EH (cell line): Measurements from ENCODE around the gene STK11.
A peak's percentile ranks its signal among the peaks of the same experiment; 100 is the strongest.

ENCODE experiments used
- DNase-seq: peaks from one replicate; pipeline ENCODE4 v3.0.0-alpha.2; 2015; ENCODE audit warnings: low read depth

STK11 gene

DNA sequence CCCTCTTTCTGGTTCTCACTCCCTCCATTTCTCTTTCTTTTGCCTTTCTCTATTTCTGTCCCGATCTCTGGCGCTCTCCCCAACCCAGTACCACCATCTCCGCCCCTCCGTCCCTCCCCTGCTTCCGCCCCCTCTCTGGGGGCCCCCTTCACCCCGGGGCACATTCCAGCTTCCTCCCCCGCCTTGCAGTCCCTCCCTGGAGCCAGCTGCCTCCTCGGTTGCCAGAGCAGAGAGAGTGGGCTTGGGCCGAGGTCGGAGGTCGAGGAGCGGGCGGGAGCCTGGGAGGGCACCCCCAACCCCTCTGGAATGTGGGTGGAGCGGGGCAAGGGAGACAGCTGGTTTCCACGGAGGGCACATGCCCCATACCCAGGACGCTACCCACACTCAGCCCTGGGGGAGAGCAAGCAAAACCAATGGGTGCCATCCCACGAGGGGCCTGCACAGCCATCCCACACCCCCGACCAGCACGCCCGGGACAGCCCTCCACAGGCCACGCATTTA is 57.1 kb downstream of the STK11 start:
- DNase-seq = peak; percentile 63

DNA sequence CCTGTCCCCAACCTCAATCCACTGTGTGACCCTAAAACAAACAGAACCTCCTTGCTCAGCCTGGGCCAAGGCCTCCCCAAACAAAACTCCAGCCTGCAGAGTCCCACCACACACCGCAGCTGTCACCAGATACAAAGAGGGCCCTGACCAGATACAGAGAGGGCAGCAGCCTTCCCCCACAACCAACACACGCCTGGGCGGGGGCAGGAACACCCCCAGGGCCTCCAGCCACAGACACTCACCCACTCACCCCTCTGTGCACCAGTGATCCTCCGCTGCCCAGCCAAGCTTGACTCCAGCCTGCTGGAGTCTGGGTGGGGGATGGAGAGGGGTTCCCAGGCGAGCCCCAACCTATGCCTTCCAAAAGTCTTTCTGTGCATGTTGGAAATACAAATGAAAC is 57.6 kb downstream of the STK11 start:
- no peak for DNase-seq

DNA sequence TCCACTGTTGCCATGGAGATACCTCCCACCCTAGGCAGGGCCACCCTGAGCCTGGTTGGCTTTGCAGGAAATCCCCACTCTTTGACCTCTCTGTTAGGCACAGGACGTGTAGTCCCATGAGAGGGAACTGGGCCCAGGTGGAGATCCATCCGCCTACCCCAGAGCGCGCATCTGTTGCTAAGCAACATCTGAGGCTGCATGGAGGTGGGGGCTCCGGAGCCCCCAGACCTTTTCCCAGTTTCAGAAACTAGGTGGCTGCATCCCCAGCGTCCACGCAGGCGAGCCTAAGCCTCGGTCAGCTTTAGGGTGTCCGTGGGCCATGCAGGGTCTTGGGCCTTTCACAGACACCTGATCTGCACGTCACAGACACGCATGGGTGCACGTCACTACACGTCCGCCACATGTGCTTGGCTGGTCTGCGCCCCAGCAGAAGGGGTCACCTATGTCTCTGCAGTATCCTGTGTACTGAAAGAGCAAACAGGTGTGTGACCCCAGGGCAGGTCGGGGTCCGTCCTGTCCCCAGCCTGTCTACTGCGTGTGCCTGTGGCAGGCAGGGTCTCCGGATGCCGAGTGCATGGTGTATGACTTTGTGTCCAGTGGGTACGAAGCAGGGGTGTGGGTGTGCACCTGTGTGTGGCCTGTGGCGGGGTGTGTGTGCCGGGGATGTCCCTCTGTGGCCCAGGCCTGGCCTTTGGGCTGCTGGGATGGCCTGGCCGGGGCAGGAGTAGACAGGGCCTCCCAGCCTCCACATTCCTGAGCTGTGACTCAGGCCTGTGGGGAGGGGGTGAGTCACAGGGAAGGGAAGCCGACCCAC is 59.4 kb downstream of the STK11 start:
- peak; percentile 95 for DNase-seq

DNA sequence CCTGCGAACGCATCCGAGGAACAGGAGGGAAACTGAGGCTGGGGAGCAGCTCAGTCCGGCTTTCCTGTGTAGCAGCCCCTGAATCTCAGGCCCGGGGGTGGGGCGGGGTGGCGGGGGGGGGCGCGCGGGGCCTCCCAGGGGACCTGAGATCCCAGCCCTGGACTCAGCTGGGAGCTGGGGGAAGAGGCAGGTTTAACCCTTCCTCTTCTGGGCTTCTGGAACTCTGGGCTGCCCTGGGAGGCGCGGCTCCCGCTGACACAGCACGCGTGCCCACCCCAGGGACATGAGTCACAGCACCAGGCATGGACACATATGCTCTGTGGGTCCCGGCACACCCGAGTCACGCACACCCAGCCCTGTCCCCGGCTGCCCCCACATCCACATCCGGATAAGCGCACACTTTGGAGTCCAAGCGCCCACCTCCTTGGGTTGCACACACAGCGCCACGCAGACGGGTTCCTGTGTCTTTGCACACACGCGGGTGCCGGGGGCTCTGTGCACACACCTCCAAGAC is 60.1 kb downstream of the STK11 start:
- DNase-seq = peak; percentile 96

DNA sequence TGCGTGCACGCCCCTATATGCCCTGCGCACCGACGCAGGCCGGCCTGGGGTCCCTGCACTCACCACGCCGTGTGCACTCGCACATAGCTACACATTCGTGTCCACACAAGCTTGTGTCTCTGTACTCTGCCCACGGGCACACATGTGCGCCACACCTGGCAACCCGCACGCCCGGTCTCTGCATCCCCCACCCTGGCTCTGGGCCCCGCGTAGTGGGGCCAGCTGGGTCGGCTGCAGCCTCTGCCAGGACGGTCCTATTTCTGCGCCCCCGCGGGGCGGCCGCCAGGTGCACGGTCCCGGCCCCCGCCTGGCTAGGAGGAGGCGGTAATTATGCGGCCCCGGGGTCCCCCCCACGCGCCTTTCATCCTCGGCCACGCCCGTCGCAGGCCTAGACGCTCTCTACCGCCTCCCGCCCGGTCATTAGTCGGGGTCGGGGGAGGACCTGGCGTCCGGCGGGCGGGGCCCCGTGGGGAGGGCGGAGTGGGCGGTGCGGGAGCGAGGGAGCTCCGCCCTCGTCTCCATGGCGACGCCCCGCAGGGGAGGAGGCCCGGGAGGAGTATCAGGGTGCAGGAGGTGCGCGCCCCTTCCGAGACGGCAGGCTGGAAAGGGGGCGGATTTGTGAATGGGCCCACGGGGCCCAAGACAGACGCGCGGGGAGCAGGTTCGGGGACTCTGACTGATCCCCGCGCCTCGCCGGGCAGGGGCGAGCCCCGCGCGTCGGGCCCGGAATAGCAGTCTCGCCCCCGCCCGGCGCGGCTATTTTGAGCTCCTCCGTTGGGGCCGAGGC is 60.7 kb downstream of the STK11 start:
- peak; percentile 90 for DNase-seq

DNA sequence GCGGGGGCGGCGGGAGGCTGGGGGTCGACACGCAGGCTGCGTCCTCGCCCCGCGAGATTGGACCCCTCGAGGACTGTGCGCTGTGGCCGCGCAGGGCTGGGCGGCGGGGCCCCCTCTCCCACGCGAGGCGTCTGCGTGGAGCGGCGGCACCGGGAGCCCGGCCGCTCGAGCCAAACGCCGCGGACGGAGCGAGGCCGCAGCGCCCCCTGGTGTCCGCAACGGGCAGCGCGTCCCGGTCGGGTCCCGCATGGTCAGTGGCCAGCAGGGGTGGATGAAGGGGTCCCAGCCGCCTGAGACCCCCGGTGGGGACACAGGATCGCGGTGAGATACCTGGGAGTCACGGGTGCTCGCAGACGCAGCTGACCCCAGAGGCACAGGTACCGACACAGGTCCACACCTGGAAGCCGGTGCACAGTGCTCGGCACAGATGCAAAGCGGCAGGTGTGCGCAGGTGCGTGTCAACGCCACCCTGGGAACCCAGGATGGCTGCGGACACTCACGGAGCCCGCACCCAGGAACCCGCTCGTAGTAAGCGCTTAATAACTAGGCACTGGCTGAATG is 61.4 kb downstream of the STK11 start:
- DNase-seq = no peak

DNA sequence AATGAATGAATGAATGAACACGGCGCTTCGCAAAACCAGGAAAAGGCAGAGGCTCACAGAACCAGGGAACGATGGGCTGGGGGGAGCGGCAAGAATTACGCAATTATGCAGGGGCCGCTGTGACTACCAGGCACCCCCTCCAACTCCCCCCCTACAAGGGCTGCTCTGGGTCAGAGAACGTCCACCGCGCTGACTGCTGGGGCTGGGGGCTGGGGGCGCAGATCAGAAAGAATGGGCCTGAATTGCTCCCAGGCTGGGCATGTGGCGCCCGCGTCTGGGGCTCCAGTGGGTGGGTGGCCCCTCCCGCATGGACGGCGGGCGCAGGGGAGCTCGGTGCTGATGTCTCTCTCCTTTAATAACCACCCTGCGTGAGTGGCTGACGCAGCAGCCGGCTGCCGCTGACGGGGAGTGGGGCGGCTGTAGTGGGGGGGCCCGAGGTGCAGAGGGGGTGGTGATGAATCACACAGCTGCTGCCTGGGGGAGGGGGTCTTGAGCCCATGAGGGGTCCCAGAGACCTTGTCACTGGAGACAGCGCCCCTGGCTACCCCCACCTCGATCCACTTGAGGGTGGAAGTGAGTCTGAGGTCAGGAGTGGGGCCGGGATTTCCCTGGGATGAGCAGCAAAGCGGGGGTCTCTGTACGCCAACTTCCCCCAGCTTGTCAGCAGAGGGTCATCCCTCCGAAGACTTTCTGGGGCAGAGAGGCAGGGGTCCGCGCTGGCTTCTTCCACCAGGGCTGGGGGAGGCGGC is 62.1 kb downstream of the STK11 start:
- no peak for DNase-seq

DNA sequence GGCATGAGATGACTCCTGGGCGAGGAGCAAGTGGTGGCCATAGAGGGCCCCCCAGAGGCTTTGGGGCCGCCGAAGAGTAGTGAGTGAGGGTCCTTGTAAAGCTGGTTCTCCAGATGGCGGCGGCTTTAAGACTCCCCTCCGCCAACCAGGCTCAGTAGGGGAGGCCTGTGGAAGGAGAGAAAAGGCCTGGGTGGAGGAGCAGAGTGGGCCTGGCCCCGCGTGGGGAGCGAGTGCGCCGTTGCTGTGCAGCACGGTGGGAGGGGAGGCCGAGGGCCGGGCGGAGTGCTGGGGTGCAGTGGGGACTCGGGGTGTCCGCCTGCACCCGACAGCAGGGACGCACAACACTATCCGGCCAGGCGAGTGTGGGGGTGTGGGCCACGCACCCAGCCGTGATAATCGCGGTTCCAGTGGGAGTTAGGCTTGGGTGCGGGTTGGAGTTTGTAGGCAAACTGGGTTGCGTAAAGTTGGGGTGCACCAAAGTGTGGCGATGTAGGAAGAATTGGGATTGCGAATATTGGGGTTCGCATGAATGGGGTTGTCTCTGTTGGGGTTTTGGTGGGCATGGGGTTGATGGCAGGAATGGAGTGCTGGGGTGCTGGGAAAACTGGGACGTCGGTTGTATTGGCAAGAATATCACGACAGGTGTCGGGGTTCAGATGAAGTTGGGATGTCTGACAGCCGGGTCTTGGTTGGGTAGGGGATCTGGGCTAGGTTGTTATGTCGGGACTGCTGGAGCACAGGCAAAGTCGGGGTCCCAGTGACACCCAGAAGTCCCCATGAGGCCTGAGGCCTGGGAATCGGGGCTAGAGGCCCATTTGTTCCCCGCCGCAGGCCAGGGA is 62.9 kb downstream of the STK11 start:
- DNase-seq = no peak

DNA sequence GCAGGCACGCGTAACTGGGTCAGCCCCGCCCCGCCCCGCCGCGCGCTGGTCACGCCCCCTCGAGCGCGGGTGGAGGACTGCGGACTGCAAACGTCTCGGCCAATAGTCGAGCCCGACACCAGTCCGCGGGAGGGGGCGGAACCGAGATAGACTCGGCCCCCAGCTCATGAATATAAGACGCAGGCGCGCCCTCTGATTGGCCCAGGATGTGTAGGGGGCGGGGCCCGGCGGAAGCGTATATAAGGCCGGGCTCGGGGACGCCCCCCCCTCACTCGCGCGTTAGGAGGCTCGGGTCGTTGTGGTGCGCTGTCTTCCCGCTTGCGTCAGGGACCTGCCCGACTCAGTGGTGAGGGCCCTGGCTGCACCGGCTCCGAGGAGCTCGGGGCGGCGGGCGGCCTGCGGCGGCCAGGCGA is 63.5 kb downstream of the STK11 start, which contains the start of gene CIRBP:
CIRBP (plus strand) TSS at position 268 of the 413 bp plus-strand sequence. CDS start 1,602 bp downstream, outside the sequence.
- DNase-seq = peak; percentile 99

DNA sequence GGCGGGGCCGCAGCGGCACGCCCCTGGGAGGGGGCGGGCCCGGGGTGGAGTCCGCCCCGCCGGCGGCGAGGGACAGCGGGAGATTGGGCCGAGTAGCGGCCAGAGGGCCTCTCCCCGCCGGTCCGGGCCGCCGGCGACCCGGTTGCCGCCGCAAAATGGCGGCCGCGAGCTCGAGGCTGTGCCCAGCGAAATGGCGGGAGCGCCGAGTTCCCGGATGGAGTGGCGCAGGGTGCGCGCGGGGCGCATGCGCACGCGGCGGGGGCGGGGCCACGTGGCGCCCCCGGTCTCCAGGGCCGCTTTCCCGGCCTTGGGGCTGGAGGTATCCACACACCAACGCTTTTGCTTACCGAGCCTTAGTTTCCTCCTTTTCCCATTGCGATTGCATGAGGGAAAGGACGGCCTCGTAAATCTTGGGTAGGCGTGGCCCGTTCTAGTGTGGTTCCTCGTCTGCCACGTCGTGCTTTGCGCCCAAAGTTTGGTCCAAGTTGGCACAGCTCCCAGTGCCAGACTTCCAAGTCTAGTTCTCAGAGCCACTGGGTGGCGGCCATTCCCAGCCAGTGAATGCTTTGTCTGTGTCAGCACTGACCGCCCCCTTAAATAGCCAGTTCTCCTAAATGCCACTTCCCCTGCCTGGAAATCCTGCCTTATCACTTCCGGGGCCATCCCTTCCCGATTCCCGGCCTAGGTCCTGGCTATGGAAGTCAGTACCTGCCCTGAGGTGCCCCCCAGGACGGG is 64.1 kb downstream of the STK11 start:
- peak; percentile 92 for DNase-seq

DNA sequence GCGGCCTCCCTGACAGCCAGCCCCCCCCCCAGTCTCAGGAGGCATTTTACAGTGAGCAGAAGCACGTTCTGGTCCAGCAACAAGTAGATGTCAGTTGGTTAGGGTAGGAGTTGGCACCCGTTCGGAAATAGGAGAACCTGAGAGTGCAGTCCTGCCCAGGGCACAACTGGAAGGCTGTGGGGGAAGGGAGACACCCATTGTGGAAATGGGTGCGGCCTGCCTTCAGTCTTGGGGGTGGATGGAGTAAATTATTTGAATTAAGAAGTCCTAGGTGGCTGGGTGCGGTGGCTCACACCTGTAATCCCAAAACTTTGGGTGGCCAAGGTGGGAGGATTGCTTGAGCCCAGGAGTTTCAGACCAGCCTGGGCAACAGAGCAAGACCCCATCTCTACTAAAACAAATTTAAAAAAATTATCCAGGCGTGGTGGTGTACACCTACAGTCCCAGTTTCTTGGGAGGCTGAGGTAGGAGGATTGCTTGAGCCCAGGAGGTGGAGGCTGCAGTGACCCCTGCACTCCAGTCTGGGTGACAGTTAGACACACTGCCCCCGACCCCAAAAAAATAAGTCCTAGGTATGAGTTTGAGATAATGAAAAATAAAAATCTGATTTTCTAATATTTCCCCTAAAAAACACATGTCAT is 64.8 kb downstream of the STK11 start:
- no peak for DNase-seq

DNA sequence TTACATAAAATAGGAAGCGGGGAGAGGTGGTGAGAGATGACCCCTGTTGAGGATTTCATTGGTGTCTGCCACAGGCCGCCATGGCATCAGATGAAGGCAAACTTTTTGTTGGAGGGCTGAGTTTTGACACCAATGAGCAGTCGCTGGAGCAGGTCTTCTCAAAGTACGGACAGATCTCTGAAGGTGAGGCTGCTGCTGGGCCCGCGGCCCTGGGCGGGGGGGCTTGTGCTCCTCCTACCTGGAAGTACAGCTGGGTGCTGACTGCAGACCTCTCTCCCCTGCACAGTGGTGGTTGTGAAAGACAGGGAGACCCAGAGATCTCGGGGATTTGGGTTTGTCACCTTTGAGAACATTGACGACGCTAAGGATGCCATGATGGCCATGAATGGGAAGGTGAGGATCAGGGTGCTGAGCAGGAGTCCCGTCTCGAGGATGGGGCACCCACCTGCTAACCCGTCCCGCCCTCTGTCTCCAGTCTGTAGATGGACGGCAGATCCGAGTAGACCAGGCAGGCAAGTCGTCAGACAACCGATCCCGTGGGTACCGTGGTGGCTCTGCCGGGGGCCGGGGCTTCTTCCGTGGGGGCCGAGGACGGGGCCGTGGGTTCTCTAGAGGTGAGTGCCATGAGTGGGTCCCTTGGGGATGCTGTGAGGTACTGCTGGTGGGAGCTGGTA is 65.4 kb downstream of the STK11 start:
- no peak for DNase-seq

DNA sequence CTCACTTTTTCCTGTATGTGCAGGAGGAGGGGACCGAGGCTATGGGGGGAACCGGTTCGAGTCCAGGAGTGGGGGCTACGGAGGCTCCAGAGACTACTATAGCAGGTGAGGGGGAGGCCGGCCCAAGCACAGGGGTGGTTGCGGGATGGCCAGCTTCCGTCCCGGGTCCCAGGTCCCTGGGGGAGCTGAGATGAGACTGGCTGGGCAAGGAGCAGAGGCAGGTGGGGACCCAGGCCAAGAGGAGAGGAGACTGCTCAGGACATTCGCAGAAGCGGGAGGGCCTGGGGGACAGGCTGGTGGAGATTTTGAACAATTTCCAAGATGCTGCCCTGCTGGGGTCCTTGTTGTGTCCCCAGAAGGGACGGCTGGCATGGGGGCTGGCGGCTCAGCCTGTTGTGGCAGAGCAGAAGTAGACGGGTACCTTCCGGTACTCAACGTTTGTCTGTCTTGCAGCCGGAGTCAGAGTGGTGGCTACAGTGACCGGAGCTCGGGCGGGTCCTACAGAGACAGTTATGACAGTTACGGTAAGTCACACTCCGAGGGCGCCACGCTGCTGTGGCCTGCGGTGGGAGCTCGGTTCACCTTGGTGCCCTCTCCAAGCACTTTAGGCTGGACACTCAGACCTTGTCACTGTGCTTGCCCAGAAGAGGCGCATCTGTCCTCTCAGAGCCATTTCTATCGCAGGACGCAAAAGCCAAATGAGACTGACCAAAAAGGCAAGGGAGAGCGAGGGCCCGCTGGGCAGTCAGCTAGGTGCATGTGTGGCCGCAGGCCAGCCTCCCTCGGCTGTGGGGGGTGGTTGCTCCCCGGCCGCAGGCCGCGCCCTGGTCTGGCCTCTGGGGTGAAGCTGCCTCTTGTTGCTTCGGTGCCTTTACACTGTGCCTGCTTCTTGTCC is 66.2 kb downstream of the STK11 start:
- DNase-seq = no peak

DNA sequence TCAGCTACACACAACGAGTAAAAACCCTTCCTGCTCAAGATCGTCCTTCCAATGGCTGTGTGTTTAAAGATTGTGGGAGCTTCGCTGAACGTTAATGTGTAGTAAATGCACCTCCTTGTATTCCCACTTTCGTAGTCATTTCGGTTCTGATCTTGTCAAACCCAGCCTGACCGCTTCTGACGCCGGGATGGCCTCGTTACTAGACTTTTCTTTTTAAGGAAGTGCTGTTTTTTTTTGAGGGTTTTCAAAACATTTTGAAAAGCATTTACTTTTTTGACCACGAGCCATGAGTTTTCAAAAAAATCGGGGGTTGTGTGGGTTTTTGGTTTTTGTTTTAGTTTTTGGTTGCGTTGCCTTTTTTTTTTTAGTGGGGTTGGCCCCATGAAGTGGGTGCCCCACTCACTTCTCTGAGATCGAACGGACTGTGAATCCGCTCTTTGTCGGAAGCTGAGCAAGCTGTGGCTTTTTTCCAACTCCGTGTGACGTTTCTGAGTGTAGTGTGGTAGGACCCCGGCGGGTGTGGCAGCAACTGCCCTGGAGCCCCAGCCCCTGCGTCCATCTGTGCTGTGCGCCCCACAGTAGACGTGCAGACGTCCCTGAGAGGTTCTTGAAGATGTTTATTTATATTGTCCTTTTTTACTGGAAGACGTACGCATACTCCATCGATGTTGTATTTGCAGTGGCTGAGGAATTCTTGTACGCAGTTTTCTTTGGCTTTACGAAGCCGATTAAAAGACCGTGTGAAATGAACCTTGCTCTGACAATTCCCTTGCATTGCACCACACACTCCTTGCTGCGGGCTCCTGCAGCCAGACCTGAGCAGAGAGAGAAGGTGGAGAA is 67.1 kb downstream of the STK11 start:
- no peak for DNase-seq

DNA sequence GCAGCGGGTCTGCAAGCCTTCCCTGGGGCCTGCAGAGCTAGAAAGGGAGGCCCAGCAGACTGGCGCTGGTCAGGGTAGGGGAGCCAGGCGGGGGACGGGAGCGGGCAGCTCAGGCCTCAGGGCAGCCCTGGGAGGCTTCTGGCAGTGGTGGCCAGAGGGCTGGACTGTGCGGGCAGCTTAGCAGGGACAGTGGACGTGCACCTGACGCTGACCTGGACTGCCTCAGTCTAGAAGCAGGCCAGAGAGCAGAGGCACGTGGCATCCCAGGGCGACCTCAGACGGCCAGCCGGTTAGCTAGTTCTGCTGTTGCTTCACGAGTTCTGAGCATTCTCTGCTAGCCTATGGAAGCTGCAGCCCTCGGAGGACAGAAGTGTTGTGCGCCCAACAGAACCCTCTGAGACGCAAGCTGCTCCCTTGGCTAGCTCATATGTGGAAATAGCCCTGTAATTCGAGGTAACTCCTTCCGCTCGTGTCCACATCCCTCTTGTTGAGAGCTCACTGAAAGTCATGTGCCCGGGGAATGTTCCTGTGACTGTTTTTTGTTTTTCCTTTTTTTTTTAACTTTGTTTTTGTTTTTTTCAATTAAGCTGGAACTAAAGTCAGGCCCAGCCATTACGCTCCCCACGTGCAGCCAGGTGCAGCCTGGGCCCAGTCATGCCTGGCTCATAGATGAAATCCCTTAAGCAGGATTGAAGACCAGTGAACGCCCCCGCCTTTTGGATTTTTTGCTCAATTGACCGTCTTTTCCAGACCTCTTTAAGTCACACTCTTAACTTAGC is 67.9 kb downstream of the STK11 start:
- no peak for DNase-seq
